HG03354 (cell line): Measurements from ENCODE around the gene C13orf42.

Source experiments
- ATAC-seq: cut with Tn5 transposase; IDR thresholded peaks from one replicate; pipeline ENCODE4 v1.9.1; 2021; ENCODE audit warnings: mild to moderate bottlenecking; ENCODE audit not compliant: unreplicated experiment, poor library complexity, severe bottlenecking

The C13orf42 gene

DNA sequence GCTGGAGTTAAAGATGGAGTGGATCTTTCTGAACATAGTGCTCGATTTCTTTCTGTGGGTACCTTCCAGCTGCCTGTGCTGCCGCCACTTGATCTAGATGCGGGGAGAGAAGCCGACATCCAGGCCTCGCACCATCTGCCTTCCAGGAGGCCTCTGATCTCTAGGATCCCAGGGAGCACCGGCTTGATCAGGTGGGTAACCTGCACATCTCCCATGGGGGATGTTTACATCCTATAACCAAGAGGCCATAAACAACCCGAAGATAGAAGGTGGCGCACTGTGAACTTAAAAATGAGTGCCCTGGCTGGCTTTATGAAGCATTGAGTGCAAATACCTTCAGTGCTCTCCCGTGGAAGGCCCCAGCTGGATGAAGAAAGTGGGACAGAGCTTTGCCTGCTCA lies at the start of gene C13orf42:
Gene C13orf42, minus strand, starts transcription at position 101 of the 400 bp plus-strand sequence. Its CDS starts 65 bp downstream, at position 36.
- no peak for ATAC-seq

DNA sequence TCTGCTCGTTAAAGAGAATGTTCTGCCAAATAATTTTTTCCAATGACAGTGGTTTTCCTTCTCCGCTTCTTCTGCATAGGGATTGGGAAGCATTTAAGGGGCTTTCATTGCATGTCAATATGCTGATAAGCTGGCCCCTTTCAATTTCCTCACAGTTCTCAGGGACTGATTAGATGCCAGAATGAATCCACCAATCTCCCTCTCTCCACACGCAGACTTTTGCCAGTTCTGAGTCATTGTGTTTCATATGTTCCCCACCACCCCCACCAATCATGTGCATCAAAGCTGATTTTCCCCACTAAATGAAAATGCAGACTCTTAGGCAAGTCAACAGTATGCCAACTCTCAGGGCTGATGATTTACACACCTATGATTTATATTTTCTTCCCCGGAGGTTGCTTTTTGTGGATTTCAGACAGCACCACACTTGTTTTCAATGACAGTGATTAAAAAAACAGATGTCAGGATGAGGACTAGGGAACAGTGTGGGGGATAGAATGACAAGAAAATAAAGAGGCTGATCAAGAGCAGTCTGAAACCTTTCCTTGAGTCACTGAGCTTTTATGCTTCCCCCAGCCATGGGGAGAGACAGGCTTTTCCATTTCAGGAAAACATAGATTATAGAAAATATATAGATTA lies 47.9 kb upstream of the C13orf42 start:
- ATAC-seq, result no peak

DNA sequence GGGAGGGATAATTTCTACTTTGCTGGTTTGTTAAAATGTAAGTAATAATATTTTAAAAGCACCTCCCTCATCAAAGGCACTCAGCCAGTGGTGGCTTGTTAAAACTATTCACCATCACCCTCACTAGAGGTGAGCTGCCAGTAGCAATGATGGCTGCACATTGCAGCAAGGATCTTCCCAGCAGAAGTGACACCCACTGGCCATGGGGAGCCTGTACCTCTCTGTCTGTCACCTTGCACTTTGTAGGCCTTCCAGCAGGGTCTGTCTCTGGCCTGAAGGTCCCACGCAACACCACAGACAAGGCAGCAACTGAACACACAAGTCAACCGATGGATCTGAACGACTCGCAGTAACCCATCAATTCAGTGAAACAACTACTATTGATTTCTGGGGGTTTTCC lies 47.3 kb upstream of the C13orf42 start:
- no peak for ATAC-seq

DNA sequence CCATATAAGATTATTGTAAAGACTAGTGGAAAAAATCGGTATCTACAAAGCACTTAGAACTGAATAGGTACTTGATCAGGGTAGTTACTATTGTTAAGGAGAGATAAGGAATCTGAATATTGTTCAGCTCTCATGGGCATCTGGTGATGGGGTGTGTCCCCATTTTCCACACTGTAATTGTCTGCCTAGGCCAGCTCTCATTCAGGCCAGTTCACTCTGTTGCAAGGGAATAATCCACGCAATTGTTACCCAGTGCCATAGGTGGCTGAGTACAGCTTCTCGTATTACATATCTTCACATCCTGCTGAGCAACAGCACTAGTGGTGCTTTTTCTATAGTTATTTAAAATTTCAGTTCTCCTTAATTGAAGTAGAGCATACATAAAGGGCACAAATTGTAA lies 45.6 kb upstream of the C13orf42 start:
- no peak for ATAC-seq

DNA sequence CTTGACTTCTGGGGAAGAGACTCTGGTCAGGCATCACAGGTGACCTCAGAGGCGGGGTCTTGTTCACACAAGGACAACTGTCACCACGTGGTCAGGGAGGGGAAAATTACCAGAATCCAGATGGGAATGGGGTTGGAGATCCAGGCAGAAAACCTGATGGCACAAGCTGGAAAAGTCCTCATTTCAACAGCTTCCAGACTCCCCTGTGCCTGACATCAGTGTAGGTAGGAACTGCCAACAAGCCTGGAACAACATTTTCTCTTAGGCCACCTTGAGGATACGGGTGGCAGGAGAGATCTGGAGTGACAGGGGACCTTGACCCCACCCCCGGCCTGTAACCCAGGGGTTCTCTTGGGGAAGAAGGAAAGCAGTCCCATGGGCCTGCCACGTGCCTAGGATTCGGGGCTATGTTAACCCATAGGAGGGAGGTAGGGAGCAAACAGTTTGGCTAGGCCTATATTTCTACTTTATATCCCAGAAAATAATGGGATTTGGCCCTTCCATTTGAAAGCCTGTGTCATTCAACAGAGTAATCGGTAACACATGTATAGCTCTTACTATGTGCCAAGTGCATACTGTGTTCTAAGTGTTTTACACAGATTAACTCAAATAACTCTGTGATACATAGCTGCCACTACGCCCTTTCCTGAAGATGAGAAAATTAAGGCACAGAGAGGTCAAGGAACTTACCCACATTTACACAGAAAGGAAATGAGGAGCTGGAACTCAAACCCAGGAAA lies 44.9 kb upstream of the C13orf42 start:
- no peak for ATAC-seq

DNA sequence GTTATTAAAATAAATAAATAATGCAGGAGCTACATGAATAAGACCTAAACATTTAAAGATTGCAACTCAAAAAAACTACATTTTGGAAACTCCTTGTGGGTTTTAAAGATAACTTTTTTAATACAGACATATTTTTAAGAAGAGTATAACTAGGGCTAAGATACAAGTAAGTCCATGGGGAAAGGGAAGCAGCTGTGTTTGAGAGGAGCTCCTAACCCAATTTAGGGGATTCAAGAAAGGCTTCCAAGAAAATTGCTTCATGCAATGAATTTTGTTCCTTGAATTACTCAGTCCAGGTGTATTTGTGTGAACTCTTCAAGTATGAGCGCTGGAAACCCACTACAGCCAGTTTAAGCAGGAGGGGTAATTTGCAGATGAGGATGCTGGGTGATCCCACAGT lies 44.1 kb upstream of the C13orf42 start:
- ATAC-seq, result no peak

DNA sequence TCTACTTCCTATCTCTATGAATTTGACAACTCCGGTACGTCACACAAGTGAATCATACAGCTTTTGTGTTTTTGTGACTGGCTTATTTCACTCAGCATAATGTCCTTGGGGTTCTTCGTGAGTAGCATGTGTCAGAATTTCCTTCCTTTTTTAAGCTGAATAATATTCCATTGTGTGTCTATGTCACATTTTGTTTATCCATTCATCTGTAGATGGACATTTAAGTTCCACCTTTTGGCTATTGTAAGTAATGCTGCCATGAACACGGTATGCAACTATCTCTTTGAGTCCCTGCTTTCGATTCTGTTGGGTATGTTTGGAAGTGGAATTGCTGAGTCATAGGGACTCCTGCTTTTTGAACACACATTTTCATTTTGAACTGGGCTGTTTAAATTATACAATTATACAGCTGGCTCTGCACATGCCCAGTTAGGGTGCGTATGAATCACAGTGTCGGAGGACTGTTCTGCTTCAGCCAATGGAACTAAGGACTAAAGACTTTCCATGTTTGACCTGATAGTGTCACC lies 43.0 kb upstream of the C13orf42 start:
- no peak for ATAC-seq

DNA sequence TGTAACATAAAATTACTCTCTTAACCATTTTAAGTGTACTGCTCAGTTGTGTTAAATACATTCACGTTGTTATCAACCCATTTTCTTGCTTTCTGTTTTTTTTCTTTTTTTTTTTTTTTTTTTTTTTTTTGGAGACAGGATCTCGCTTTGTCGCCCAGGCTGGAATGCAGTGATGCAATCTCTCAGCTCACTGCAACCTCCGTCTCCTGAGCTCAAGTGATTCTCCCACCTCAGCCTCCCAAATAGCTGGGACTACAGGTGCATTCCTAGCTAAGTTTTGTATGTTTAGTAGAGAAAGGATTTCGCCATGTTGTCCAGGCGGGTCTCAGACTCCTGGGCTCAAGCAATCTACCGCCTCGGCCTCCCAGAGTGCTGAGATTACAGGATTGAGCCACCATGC lies 42.5 kb upstream of the C13orf42 start:
- ATAC-seq, result no peak

DNA sequence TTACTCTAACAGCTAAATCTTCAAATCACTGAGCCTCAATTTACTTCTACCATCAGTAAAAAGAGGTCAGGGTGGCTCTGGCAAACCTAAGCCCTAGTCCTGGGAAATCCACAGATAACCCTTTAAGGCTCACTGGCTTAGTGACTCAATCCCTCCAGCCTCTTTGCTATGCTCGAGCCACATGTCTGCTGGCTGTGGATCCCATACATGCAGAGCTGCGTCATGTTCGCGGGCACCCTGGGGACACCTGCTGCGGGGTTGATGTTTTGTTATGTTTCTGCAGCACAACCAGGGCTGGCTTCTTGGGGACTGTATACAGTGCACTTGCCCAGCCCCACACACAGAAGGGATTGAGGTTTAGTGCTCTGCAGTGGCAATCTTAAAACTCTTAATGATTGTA lies 41.6 kb upstream of the C13orf42 start:
- no peak for ATAC-seq

DNA sequence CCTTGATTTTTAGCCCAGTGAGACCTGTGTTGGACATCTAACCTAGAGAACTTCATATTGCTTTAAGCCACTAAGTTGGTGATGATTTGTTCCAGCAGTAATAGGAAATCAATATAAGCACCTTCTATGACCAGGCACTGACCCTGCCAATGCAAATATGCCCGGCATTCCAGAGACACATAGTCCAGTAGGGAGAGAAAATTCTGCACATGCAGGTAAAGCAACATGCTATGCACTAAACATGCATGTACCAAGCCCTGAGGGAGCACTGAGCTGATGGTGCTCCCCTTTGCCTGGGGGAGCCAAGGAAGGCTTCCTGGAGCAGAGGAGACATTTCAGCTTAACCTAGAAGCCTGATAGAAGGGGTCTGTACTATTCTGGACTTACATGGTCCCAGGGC lies 40.4 kb upstream of the C13orf42 start:
- no peak for ATAC-seq

DNA sequence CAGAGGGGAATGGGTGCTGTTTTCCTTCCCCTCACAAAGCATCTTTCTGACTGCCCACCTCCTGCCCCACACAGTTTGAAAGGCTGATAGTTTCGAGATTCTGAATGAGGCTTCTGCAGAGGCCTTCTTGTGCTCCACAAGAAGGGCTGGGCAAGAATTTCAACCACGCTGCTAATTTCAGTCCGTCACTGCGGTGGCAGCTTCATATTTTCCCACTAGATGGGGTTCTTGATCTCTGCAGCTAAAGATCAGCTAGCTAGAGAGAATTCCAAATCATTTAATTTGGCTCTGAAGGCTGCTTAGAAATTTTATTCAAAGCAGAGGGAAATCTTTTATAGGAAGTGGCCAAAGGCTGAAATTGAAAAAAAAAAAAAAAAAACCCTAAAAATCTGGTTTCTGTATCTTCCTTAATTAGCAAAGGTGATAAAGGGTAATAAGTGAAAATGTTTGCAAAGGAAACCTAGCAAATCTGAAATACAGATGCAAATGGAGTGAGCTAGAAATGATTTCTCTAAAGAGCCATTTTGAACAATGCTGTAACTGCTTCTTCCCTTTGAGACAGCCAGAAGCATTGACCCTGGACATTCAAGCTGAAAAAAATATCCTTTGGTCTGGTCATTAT lies 38.0 kb upstream of the C13orf42 start:
- no peak for ATAC-seq

DNA sequence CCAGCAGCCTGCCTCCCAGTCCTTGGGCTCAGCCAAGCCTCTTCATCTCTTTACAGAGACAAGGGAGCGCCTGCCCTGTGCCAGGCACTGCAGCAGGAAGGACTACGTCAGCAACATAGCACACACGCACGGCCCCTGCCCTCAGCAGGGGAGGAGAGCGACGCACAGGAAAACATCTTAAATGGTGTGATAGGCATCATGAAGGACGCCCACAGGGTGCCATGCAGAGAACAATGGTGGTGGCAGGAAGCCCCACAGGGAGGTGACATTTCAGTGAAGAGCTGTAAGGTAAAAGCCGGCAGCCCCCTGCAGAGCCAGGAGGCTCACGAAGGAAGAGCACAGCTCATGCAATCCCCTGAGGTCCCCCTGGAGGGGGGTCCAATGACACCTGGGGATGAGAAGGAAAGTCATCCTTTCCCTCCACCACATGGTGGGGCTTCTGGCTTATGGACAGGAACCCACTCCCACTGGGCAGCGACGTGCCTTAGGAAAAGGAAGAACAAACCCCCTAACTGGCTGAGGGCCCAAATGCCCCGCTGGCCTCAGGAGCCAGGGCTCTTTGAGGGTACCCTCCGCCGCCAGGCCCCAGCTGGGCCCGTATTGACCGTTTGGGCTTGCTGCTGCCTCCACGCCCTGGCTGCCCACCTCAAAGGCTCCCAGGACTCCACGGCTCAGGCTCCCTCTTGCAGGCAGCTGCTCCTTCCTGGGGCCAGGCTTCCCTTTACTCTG lies 37.3 kb upstream of the C13orf42 start:
- no peak for ATAC-seq

DNA sequence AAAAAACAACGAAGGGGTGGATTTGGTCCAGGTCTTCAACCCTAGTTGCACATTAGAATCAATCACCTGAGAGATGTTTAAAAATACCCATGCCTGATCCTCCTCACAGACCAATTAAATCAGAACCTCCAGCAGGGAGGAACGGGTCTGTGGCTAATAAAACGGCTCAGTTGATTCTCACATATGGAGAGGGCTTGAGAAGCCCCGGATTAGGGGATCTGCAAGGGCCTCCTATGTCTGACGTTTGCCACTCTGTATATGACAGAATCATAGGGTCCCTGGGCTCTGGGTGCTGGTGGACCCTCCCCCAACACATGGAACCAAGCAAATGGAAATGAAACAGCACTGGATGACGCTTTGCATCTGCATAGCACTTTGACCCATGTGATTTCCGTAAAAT lies 36.7 kb upstream of the C13orf42 start:
- ATAC-seq, result no peak

DNA sequence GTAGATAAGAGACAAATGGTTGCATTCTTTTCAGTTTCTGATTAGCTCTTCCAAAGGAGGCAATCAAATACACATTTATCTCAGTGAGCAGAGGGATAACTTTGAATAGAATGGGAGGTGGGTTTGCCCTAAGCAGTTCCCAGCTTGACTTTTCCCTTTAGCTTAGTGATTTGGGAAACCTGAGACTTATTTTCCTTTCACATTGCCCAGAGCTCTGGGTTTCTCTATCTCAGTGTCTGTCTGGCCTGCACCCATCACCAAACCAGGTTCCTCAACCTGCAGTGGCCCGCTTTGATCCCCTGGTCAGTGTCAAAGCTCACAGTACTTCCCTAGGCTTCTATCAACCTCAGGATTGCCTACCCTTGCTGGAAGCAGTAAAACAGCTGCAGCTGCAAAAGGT lies 35.6 kb upstream of the C13orf42 start:
- no peak for ATAC-seq

DNA sequence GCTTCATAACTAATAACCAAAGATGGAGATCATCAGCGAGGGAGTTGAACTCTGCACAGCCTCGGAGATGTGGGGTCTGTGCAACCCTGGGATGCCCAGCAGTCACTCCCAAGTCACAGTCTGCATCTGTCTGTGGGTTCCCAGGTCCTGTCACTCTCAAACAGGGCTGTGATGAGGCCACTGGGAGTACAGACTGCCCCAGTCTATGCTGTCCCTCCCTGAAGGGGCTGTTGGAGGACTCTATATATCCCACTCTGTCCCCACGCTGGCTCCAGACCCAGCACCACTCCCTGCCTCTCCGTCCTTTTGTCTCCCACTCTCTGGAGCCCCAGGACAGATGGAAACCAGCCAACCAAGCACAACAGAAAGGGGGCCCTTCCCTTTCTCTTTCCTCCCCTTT lies 26.2 kb upstream of the C13orf42 start:
- no peak for ATAC-seq

DNA sequence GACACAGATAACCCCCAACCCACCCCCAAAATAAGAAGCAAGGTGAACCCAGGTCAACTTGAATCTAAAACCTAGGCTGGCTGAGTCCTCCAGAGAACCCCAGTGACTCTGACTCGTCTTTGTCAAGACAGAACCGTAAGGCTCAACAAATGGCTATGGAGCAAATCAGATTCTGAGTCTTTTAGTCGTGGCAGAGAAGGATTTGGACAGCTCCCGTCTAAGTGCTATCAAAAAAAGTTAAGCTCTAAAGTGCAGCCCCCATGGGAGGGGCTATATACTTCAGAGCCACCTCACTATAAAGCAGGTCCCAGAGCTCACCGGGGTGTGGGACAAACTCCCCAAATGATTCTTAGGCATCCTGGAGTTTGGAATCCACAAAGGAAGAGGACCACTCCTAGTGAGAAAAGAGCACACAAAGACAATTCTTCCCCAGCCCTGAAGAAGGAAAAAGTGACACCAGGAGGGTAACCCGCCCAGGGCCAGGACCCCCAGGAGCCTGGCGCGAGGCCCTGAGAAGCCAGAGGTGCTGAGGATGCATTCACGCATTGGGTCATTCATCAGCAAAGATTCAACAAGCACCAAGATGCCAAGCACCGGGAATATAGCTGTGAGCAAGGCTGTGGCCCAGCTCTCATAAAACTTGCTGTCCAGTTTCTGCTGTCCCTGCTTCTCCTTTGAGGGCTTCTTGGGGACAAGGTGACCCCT lies 25.4 kb upstream of the C13orf42 start:
- ATAC-seq, result no peak

DNA sequence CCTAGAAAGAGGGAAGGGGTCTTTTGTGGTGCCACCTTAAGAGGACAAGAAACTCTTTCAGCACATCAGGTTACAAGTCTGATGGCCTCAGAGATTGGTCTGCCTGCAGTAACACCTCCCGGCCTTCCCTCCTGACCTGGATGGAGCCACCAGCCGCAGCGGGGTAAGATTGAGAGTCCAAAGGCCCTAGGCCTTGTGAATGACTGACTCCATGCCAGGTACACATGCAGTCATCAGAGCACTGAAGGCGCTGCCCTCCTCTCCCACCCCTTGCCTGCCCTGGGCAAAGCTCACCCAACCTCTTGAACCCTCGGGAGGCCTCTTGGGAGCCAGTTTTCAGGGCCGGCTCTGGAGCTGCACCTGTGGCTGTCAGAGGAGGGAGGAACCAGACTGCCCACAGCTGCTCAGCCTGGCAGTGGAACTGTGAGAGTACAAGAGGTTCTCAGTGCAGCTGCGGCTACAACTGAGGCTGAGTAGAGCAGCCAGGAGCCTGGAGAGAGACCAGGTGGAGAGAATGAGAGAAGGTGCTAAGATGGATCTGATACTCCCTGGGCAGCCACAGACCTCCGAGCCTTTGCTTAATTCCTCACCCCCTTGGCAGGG lies 23.8 kb upstream of the C13orf42 start:
- no peak for ATAC-seq

DNA sequence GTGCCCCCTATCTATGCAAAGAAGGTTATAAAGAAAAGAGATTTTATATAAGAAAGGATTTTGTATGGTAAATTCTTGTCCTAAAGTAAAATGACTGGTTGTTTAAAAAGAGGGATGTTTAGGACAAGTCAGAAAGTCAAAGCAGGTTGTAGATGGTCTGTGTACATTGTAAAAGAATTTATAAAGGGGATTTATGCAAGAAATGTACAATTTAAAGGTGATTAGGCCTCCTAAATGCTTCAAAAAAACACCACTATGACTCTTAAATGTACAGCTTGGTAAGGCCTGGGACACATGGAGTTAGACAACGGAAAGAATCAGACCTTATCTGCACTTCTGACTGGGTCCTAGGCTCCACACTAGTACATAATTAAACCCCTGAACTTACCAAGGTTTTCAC lies 19.3 kb upstream of the C13orf42 start:
- ATAC-seq, result no peak

DNA sequence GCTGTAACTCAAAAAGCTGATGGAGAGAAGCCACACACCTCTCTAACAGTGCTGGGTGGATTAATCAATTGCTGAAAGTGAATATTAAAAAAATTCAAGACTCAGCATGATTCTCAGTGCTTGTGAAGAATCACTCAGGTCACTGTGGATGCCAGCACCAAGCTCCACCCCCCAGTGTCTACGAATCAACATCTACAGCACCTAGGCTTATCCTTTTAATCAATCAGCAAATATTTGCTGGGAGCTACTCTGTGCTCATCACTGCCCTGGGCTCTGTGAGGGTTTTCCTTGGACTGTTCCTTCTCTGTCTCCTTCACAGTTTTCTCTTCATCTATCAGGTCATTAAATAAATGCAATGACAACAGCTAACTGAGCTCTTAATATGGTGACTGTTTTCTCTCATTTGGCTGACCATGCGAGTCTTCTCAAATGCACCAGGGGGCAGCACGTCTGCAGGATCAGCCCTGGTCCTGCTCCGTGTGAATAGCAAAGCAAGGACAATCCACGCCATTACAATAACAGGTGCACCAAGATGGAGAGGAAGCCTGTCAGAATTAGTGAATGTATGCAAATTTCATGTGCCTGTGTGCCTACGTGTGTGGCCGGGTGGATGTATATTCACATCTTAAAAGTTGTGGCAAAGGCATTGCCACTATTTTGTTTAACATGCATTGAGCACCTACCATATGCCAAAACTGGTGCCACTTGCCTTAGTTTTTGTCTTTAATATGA lies 14.6 kb upstream of the C13orf42 start:
- ATAC-seq, result peak; percentile 91
